Activated CD4-positive, alpha-beta T cell treated with anti-CD3 and anti-CD28 coated beads, Interleukin-2, amount 50 U/mL, for 4 hours (primary cell): Measurements from ENCODE around the gene HPS1.

Source experiments
- DNase-seq, 2 experiments: peaks; one replicate each; pipeline ENCODE4 v3.0.0-alpha.2; 2020

Gene HPS1

GRCh38 chr10:98410759-98411158, 36.0 kb downstream of the HPS1 start:
- DNase-seq: no peak

DNA sequence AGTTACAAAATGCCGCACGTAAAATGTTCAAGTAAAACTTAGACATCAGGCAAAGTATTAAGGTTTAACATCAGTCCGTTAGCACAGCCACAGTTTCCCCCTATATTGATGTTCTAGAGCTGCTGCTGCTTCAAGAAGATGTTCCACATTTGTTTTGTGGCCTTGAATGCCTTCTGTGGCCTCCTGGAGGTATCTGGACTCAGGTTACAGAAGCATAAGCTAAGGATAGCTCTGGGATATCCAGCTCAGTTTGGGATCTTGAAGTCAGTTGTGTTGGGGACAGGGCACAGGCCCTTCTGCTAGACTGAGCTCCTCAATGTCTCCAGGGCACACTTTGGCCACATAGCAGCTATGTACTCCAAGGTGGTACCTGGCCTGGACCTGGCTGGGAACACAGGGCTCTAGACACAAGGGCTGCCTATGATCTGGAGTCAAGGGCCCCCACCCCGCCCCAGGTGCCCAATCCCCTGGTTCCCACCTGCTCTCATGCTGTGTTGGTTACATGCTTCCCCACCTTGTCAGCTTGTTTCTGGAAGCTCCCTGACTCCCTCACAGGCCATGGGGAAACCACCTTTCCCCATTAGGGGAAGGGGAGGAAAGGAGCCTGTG, 36.5 kb downstream of the HPS1 start:
- DNase-seq: no peak

GRCh38 chr10:98408799-98409198, 37.9 kb downstream of the HPS1 start:
- no peak for DNase-seq

- no peak for DNase-seq
Measured at GRCh38 chr10:98407744-98408241, 38.9 kb downstream of the HPS1 start.

GRCh38 chr10:98407017-98407743, 39.6 kb downstream of the HPS1 start:
- DNase-seq: no peak

DNA sequence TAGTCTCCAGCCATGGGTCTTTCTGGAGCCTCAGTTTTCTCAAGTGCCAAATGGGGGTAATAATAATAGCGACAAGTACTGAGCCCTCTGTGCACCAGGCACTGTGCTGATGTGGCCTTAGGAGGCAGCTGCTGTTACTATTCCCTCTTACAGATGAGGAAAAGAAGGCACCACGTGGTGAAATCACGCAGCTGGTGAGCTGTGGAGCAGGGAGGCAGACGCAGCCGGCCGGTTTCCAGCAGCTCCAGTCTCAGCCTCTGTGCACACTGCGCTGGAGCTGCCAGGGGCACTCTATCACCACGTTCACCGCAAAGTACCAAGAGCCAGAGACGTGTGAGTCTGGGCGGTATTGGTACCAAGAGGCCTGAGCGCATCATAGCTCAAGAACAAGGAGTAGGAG, 41.3 kb downstream of the HPS1 start:
- no peak for DNase-seq

DNA sequence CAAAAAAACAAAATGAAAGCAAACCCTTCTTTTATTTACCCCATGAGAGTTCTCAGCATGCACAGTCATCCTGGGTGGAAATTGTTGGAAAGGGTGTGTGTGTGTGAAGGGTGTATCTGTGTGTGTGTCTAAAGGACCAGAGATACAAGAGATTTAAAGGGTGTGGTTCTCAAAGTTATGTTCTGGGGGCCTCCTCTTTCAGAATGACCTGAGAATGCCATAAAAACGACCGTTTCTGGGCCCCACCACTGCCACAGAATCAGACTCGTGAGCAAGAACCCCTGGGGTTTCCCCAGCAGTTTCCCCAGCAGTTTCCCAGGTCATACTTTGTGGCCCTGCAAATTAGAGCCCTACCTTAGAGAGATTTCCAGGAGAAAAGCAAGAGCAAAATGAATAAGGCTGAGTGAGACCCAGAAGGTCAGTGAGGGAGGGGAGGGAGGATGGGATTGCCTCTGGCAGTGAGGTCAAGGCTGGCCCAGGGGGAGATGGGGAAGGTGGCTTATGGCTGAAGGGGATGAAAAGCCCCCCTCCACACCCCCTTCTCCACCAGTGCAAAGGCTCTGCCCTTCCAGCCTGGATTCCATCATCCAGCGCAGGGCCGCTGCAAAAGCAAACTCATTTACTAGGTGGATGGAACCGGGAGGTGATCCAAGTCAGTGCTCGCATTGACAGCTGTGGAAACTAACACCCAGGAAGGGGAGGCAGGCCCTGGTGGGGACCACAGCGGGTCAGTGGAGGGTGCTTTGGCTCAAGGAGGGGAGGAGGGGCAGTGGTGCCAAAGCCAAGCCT, 42.0 kb downstream of the HPS1 start:
- DNase-seq: no peak

DNA sequence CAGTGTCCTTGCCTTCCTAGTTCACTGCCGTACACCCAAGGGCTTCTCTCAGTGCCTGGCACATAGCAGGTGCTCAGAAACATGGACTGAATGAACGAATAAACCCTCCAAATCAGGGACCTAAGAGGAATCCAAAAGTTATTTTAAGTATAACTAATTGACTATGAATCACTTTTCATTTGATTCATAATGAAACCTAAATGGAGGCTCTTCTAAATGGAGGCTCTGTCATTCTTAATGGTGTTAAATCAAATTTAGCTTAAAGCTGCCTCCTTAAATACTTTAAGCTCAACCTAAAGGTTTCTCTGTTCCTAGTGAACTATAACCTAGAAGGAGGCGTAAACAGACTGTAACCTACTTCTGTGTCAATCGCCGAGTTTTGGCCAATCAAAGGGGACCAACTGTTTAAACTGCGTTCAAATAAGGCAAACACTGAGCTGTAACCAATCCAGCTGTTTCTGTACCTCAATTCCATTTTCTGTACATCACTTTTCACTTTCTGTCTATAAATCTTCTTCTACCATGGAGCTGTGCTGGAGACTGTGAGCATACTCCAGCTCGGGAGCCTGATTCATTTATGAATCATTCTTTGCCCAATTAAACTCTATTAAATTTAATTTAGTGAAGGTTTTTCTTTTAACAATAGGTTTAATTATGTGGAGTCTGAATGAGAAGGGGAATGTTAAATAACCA, 42.8 kb downstream of the HPS1 start:
- no peak for DNase-seq

GRCh38 chr10:98402931-98403718, 43.6 kb downstream of the HPS1 start:
- no peak for DNase-seq

- DNase-seq: no peak
Measured at GRCh38 chr10:98402478-98402877, 44.3 kb downstream of the HPS1 start.

GRCh38 chr10:98400482-98400881, 46.3 kb downstream of the HPS1 start:
- DNase-seq: no peak

DNA sequence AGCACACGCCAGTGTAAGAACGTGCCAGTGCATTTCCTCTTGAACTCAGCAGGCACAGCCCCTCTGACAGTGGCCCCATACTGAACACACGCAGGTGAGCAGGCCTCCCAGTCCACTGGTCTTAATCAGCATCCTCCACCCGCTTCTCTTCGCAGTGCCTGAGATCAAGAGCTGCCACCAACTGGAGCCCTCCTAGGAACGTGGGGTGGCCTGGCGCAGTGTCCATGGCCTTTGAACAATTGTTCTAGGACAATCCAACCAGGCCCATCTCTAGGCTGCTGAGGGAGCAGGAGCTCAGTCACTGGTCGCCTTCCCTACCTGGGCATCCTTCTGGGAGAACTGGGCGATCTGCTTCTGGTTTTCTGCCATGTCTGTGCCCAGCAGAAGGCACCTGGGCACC, 47.0 kb downstream of the HPS1 start:
- DNase-seq: no peak

DNA sequence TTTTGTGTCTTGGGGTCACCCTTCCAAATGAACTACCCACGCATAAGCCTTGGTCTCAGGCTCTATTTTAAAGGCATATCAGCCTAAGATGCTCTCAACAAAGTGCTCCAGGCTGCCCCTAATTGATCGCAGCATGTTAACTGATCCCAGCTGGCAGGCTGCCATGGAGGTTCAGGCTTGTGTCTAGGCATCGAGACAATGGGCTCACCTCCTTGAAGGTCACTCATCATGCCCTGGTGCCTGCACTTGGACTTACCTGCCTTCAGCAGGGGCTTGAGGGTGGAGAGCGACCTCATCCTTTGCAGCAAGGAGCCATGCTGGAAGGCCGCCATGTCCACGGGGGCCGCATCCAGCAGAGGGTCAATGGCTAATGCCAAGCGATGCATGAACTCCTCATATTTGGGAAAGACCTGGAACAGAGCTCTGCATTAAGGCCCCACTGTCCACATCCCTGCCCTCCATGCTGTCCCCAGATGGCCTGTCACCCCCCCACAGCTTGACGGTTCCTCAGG, 49.6 kb downstream of the HPS1 start:
- DNase-seq: no peak

GRCh38 chr10:98396096-98397063, 50.4 kb downstream of the HPS1 start:
- DNase-seq: no peak

- DNase-seq: no peak
Measured at GRCh38 chr10:98394851-98395440, 51.8 kb downstream of the HPS1 start.

- no peak for DNase-seq
Measured at GRCh38 chr10:98391578-98391991, 55.1 kb downstream of the HPS1 start.

DNA sequence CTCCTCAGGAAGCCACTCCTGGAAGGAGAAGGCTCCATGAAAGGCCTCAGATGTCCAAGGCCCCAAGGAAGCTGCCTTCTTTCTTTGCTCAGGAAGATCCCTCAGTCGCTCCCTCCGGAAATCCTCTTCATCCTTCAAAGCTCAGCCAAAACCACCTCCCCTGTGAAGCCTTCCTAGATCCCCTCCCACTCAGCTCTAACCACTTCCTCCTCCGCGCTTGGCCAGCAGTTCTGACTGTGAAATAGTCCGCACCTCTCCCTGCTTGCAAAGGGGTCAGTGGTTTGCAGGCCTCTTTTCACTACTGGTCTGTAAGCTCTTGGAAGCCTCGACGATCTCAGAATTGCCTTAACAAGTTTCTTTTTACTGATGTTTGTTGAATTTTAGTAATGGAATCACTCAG, 55.7 kb downstream of the HPS1 start:
- no peak for DNase-seq

- DNase-seq: no peak
Measured at GRCh38 chr10:98390406-98390805, 56.3 kb downstream of the HPS1 start.

- no peak for DNase-seq
Measured at GRCh38 chr10:98389398-98389797, 57.3 kb downstream of the HPS1 start.

- no peak for DNase-seq
Measured at GRCh38 chr10:98388101-98388655, 58.6 kb downstream of the HPS1 start.
